Ishikawa (cell line): ENCODE results near the gene TBC1D2B.

Experiments used
- CEBPB ChIP-seq: IDR thresholded peaks from 2 replicates; pipeline ENCODE4 v1.6.1; 2012
- EP300 ChIP-seq: IDR thresholded peaks from 2 replicates; pipeline ENCODE4 v1.6.1; 2012; ENCODE audit warnings: borderline replicate concordance
- RAD21 ChIP-seq: IDR thresholded peaks from 2 replicates; pipeline ENCODE4 v1.6.1; 2012; ENCODE audit warnings: low read depth
- TAF1 ChIP-seq: IDR thresholded peaks from 2 replicates; pipeline ENCODE4 v1.6.1; 2012; ENCODE audit warnings: low read depth, mild to moderate bottlenecking
- TCF12 ChIP-seq: IDR thresholded peaks from 2 replicates; pipeline ENCODE4 v1.6.1; 2012; ENCODE audit warnings: low read depth
- YY1 ChIP-seq: IDR thresholded peaks from 2 replicates; pipeline ENCODE4 v1.6.1; 2012; ENCODE audit warnings: low read depth
- TF ChIP-seq, protein P1 (sequence below): IDR thresholded peaks from 2 replicates; pipeline ENCODE4 v1.6.1; 2012
- TF ChIP-seq, protein P2 (sequence below): IDR thresholded peaks from 2 replicates; pipeline ENCODE4 v1.6.1; 2012; ENCODE audit warnings: low read depth, mild to moderate bottlenecking

DNA sequence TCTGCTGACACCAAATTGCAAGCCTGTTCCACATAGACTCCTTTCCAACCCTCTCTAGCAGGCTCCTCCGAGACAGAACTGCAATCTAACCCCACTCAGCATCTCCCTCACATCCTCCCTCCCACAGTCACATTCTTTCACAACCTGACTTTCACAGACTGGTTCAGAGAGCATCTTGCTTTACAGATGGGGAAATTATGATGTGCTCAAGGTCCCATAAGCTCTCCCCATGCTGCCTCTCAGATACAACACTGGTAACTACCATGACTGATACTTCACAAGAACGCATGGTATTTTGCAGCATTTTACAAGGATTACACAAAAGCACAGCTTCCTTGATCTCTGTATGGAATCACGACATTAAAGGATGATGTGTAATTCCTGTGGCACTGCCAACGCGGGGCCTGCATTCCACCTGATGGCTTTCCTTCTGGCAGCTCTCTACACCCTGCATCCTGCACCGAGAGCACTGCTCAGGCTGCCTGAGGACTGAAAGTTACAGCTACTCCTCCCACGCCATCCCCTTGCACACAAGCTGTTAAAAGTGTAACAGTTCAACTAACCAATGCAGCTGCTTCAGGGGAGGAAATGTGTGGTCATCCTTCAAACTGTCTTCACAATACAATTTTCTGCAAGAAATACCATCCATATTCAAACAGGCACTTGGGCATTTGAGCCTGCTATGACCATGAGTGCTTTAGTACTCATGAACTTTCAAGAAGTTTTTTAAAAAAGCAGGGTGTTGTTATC, 27.6 kb downstream of the TBC1D2B start:
- TF ChIP-seq TAF1, result no peak
- no peak for TF ChIP-seq TCF12
- TF ChIP-seq, protein P1, sequence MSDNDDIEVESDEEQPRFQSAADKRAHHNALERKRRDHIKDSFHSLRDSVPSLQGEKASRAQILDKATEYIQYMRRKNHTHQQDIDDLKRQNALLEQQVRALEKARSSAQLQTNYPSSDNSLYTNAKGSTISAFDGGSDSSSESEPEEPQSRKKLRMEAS, result no peak
- TF ChIP-seq EP300, result no peak
- no peak for TF ChIP-seq RAD21
- no peak for TF ChIP-seq YY1
- TF ChIP-seq, protein P2, sequence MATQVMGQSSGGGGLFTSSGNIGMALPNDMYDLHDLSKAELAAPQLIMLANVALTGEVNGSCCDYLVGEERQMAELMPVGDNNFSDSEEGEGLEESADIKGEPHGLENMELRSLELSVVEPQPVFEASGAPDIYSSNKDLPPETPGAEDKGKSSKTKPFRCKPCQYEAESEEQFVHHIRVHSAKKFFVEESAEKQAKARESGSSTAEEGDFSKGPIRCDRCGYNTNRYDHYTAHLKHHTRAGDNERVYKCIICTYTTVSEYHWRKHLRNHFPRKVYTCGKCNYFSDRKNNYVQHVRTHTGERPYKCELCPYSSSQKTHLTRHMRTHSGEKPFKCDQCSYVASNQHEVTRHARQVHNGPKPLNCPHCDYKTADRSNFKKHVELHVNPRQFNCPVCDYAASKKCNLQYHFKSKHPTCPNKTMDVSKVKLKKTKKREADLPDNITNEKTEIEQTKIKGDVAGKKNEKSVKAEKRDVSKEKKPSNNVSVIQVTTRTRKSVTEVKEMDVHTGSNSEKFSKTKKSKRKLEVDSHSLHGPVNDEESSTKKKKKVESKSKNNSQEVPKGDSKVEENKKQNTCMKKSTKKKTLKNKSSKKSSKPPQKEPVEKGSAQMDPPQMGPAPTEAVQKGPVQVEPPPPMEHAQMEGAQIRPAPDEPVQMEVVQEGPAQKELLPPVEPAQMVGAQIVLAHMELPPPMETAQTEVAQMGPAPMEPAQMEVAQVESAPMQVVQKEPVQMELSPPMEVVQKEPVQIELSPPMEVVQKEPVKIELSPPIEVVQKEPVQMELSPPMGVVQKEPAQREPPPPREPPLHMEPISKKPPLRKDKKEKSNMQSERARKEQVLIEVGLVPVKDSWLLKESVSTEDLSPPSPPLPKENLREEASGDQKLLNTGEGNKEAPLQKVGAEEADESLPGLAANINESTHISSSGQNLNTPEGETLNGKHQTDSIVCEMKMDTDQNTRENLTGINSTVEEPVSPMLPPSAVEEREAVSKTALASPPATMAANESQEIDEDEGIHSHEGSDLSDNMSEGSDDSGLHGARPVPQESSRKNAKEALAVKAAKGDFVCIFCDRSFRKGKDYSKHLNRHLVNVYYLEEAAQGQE, result no peak
- TF ChIP-seq CEBPB, result no peak
